ENCODE results near the gene EAPP.

GRCh38 chr14:34562776-34563150 lies 23.3 kb upstream of the EAPP start:
- TF ChIP-seq POLR2AphosphoS5 (IDR thresholded peaks at IDR 0.05) (no peak), EP300 (IDR thresholded peaks at IDR 0.05) (no peak), CTCF (IDR thresholded peaks at IDR 0.05) (no peak)
